HepG2 (cell line): ENCODE data around the gene HS6ST1. TPM values are rescaled to one million over a fixed set of nuclear protein-coding genes. Genes with fewer than 3 reads are reported as not detected.

Experiments used
- ATAC-seq: fragments of 200-7000 bp; cut with Tn5 transposase; 3 replicates; pipeline ENCODE4 v1.9.1; 2020; ENCODE audit warnings: mild to moderate bottlenecking, moderate library complexity
- BruUV-seq: library from RNA; stranded (reverse); fragments of 400-500 nt; replicated peaks from 2 replicates; lab custom pipeline; 2021; lab: Mats Ljungman, UMichigan
- CTCF ChIA-PET: fragments of 300-600 bp; formaldehyde crosslinking; extraction: SDS; loops from one replicate; lab custom pipeline; 2021; ENCODE audit warnings: low total read pairs, inconsistent platforms, low intra/inter-chr PET ratio; lab: Yijun Ruan, JAX
- POLR2A ChIA-PET: fragments of 350-600 bp; sonication (Branson Sonifier 250); formaldehyde crosslinking; loops from one replicate; lab custom pipeline; 2020; ENCODE audit warnings: antibody characterized with exemption, inconsistent platforms; lab: Yijun Ruan, JAX
- DNase-seq: peaks from one replicate; pipeline ENCODE4 v3.0.0-alpha.2; 2015; ENCODE audit warnings: low spot score
- FAIRE-seq: peaks from 3 replicates; lab custom pipeline; 2011; peaks lifted over from hg19 to GRCh38; lab: Jason Lieb, UNC
- H2AFZ ChIP-seq: one replicate; pipeline ENCODE4 v1.6.1; 2011; ENCODE audit warnings: low read length, inconsistent platforms
- H3K27ac ChIP-seq: fragments of 300-600 bp; 3 replicates; pipeline ENCODE4 v1.8.0; 2011; ENCODE audit warnings: mixed run types, mild to moderate bottlenecking, mixed read lengths, low read length, inconsistent platforms; ENCODE audit not compliant: insufficient read depth; ENCODE audit errors: extremely low read length
- H3K27me3 ChIP-seq, 2 experiments: fragments of 200-600 bp in 1 of 2; 2 replicates in 1 of 2; 3 replicates in 1 of 2; pipeline versions ENCODE4 v1.6.0 to v1.8.0; 2011; ENCODE audit warnings: low read length in 2 of 2, mild to moderate bottlenecking in 2 of 2, moderate library complexity in 2 of 2, inconsistent platforms in 1 of 2; ENCODE audit not compliant: insufficient read depth in 2 of 2, control insufficient read depth in 1 of 2
- H3K36me3 ChIP-seq, 2 experiments: fragments of 200-600 bp in 1 of 2; replicated peaks in 1 of 2; 2 replicates in 1 of 2; 3 replicates in 1 of 2; pipeline versions ENCODE4 v1.5.1 to v1.8.0; 2011; ENCODE audit warnings: low read length in 2 of 2, inconsistent platforms in 1 of 2; ENCODE audit not compliant: insufficient read depth in 2 of 2, control insufficient read depth in 1 of 2
- H3K4me1 ChIP-seq: 2 replicates; pipeline ENCODE4 v1.5.1; 2012; ENCODE audit warnings: low read length, inconsistent platforms; ENCODE audit not compliant: insufficient read depth
- H3K4me2 ChIP-seq: 2 replicates; pipeline ENCODE4 v1.6.0; 2011; ENCODE audit warnings: low read depth, low read length, inconsistent platforms
- H3K4me3 ChIP-seq, 3 experiments: fragments of 200-600 bp in 1 of 3; sonication (generic), shearing (Covaris generic) in 1 of 3; replicated peaks in 1 of 3; 2 replicates each; pipeline ENCODE4 v1.5.1; 2011 to 2016; ENCODE audit warnings: low read length in 3 of 3, inconsistent platforms in 2 of 3, low read depth in 2 of 3, mild to moderate bottlenecking in 2 of 3, control low read depth in 1 of 3, mixed read lengths in 1 of 3; ENCODE audit not compliant: insufficient read depth in 1 of 3
- H3K79me2 ChIP-seq: one replicate; pipeline ENCODE4 v1.6.1; 2011; ENCODE audit warnings: low read length, inconsistent platforms; ENCODE audit not compliant: insufficient read depth
- H3K9ac ChIP-seq: 2 replicates; pipeline ENCODE4 v1.6.0; 2011; ENCODE audit warnings: mild to moderate bottlenecking, low read depth, low read length, inconsistent platforms; ENCODE audit not compliant: insufficient read depth
- H3K9me3 ChIP-seq: 2 replicates; pipeline ENCODE4 v1.5.1; 2012; ENCODE audit warnings: mild to moderate bottlenecking, low read length
- H4K20me1 ChIP-seq: 2 replicates; pipeline ENCODE4 v1.6.0; 2011; ENCODE audit warnings: inconsistent platforms, mild to moderate bottlenecking, low read length, moderate library complexity; ENCODE audit not compliant: insufficient read depth
- AGO2 ChIP-seq: fragments of 200-400 bp; formaldehyde crosslinking; optimal IDR thresholded peaks from 2 replicates; pipeline ENCODE3; 2017; ENCODE audit warnings: mild to moderate bottlenecking, low read depth, low read length, moderate library complexity
- GABPB1 ChIP-seq: IDR thresholded peaks from 2 replicates; pipeline ENCODE4 v1.6.1; 2016; ENCODE audit warnings: mild to moderate bottlenecking, missing genetic modification reagents, moderate library complexity, missing compliant biosample characterization
- HBP1 ChIP-seq: IDR thresholded peaks from 2 replicates; pipeline ENCODE4 v1.6.1; 2016; ENCODE audit warnings: low read depth, control low read depth
- MED1 ChIP-seq: sonication (generic); formaldehyde crosslinking; IDR thresholded peaks from 2 replicates; pipeline ENCODE4 v1.4.0; 2020; ENCODE audit warnings: missing genetic modification reagents
- POLR2A ChIP-seq, 2 experiments: IDR thresholded peaks; 2 replicates each; pipeline ENCODE4 v1.6.1; 2011; ENCODE audit warnings: low read depth in 2 of 2, low read length in 2 of 2, mild to moderate bottlenecking in 1 of 2, moderate library complexity in 1 of 2; ENCODE audit not compliant: insufficient read depth in 1 of 2
- RBM22 ChIP-seq: fragments of 200-400 bp; formaldehyde crosslinking; optimal IDR thresholded peaks from 2 replicates; pipeline ENCODE3; 2017; ENCODE audit warnings: mild to moderate bottlenecking, low read length, moderate library complexity
- SMAD1 ChIP-seq: sonication (generic); formaldehyde crosslinking; IDR thresholded peaks from 2 replicates; pipeline ENCODE4 v1.4.0; 2020; ENCODE audit warnings: missing genetic modification reagents, low read depth, mild to moderate bottlenecking, borderline replicate concordance
- TOE1 ChIP-seq: sonication (generic); formaldehyde crosslinking; IDR thresholded peaks from 2 replicates; pipeline ENCODE4 v1.4.0; 2020; ENCODE audit warnings: mild to moderate bottlenecking, missing genetic modification reagents
- WGBS: methylation state at CpG from one replicate; pipeline ENCODE4 v1.1.6; 2017; ENCODE audit warnings: low lambda C conversion rate; 5-methylcytosine and 5-hydroxymethylcytosine counted together
- in situ Hi-C: cut with HindIII; loops from 2 replicates; pipeline ENCODE4 v1.10.0; 2017; ENCODE audit warnings: low pct_unique_long_range_greater_than_20kb; ENCODE audit not compliant: extremely low pct_ligation_motif_present
- intact Hi-C: fragments of 100-400 bp; cut with micrococcal nuclease; formaldehyde crosslinking; loops from one replicate; pipeline ENCODE4 v1.10.0; 2022; ENCODE audit not compliant: unreplicated experiment
- polyA plus RNA-seq, 8 experiments: library from polyadenylated mRNA; depleted of rRNA in 3 of 8; stranded (reverse) in 7 of 8; unstranded in 1 of 8; fragments of >200 nt; fragmentation: Illumina TruSeq in 4 of 8; extraction: Trizol in 4 of 8; gene quantifications; 2 replicates each; pipeline versions ENCODE4 v1.2.1 to v1.2.3, GENCODE V29; 2011 to 2016; ENCODE audit warnings: low read depth in 4 of 8, missing spikeins in 1 of 8, mixed read lengths in 1 of 8; ENCODE audit not compliant: insufficient read depth in 1 of 8
- total RNA-seq, 5 experiments: library from RNA; depleted of rRNA; stranded (reverse); fragments of >200 nt; fragmentation: Illumina TruSeq; extraction: Trizol; gene quantifications; 2 replicates each; pipeline ENCODE4 v1.2.3, GENCODE V29; 2016; ENCODE audit warnings: low read depth in 1 of 5
- TF ChIP-seq, protein P1 (sequence below): sonication (generic); formaldehyde crosslinking; IDR thresholded peaks from 2 replicates; pipeline ENCODE4 v1.5.1; 2020; ENCODE audit warnings: mild to moderate bottlenecking, missing genetic modification reagents, moderate library complexity

HS6ST1 gene
- total and polyA plus RNA-seq, 2 of the 13 experiments (the other 11 are each of a cell fraction or from before 2014, with no cell fraction given), result 34.5 to 84.6 TPM

- TF ChIP-seq, protein P1, sequence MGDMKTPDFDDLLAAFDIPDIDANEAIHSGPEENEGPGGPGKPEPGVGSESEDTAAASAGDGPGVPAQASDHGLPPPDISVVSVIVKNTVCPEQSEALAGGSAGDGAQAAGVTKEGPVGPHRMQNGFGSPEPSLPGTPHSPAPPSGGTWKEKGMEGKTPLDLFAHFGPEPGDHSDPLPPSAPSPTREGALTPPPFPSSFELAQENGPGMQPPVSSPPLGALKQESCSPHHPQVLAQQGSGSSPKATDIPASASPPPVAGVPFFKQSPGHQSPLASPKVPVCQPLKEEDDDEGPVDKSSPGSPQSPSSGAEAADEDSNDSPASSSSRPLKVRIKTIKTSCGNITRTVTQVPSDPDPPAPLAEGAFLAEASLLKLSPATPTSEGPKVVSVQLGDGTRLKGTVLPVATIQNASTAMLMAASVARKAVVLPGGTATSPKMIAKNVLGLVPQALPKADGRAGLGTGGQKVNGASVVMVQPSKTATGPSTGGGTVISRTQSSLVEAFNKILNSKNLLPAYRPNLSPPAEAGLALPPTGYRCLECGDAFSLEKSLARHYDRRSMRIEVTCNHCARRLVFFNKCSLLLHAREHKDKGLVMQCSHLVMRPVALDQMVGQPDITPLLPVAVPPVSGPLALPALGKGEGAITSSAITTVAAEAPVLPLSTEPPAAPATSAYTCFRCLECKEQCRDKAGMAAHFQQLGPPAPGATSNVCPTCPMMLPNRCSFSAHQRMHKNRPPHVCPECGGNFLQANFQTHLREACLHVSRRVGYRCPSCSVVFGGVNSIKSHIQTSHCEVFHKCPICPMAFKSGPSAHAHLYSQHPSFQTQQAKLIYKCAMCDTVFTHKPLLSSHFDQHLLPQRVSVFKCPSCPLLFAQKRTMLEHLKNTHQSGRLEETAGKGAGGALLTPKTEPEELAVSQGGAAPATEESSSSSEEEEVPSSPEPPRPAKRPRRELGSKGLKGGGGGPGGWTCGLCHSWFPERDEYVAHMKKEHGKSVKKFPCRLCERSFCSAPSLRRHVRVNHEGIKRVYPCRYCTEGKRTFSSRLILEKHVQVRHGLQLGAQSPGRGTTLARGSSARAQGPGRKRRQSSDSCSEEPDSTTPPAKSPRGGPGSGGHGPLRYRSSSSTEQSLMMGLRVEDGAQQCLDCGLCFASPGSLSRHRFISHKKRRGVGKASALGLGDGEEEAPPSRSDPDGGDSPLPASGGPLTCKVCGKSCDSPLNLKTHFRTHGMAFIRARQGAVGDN, result peak; percentile 46
- TF ChIP-seq SMAD1, result no peak
Observed at GRCh38 chr2:128292599-128293425, 25.9 kb downstream of the HS6ST1 start (continued).

DNA sequence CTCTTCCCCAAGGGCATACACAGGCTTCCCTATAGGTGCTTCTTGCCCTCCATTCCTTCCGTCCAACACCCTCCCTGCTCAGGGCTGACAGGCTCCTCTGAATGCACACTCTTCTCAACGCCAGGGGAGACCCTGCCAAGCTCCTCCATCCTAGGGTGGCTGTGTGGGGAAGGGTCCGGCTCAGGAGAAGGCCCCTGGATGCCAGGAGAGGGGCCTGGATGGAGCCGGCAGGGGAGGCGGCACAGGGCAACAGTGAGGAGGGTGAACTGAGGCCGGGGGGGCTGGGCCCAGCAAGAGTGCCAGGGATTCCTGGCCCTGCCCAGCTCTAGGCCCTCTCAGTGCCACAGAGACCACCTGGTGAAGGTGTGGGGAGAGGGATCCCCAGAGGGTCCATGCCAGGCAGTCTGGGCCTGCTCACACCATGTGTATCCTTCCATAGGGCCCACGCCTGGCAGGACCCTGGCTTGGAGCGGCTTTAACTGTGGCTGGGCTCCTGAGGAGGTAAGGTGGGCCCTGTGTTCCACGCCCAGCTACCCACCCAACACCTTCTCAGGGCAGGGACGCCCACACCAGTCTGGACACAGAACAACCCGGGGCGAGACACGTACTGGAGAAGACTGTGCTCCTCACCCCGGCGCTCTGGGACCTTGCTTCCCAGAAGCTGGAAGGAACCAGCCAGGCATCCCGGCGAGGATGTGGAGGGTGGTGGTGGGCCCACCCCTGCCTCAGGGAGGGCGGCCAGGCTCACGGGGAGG is 26.6 kb downstream of the HS6ST1 start:
- no peak for FAIRE-seq
- in situ Hi-C loops, result no loop called here
- Histone ChIP-seq H3K4me1 (peaks cover 13% of the 10 kb centered on the region), H3K27me3 (no peaks in the 10 kb centered on the region), H3K79me2 (peaks cover 98% of the 10 kb centered on the region), H3K4me2 (no peak overlapping the region), H3K27ac (no peak overlapping the region), H4K20me1 (peaks cover 85% of the 10 kb centered on the region), H3K36me3 (peaks cover 33 to 65% of the 10 kb centered on the region in 2 experiments), H3K9me3 (no peaks in the 10 kb centered on the region), H3K9ac (no peak overlapping the region), H3K4me3 (no peak overlapping the region), H2AFZ (no peak overlapping the region)
- intact Hi-C loops, result no loop called here
- no peak; the same call in 1 of the 3 replicates for ATAC-seq
- TF ChIP-seq MED1 (CRISPR knock-in tag), result no peak
- no peak for TF ChIP-seq HBP1 (CRISPR knock-in tag)
- TF ChIP-seq AGO2, result peak; percentile 31
- peak; percentile 35 for TF ChIP-seq RBM22
- 0 out of 4 replicates have a peak, but pooled peaks of 1 of the 2 experiments have one; percentile 10 for TF ChIP-seq POLR2A (IDR thresholded peaks at IDR 0.05; ENCODE audit: insufficient read depth in 1 of 2, low read depth in 2 of 2, low read length in 2 of 2)
- TF ChIP-seq TOE1 (CRISPR knock-in tag), result no peak
- TF ChIP-seq GABPB1, result peak; percentile 3; the same call in 1 of the 2 replicates
- ChIA-PET POLR2A (no interaction called here), CTCF (no interaction called here)
- no peak for DNase-seq
- BruUV-seq, result no TSS peak
- WGBS, result 98% methylated on average over 19 of the region's 19 CpGs
